Mammary epithelial cell (primary cell): ENCODE results near the gene BZW1.

Experiments used
- CTCF ChIP-seq, 2 donors: IDR thresholded peaks in 1 of 2; conservative IDR thresholded peaks in 1 of 2; 2 replicates each; pipeline ENCODE4 v1.5.1; 2011 to 2012; ENCODE audit warnings: inconsistent platforms in 2 of 2, low read length in 2 of 2, mild to moderate bottlenecking in 2 of 2, control low read depth in 1 of 2, low read depth in 1 of 2; ENCODE audit not compliant: insufficient read depth in 1 of 2; ENCODE audit errors: extremely low read depth in 1 of 2
- EZH2 ChIP-seq: IDR thresholded peaks from 2 replicates; pipeline ENCODE4 v1.6.1; 2012; ENCODE audit warnings: low read length, inconsistent platforms, borderline replicate concordance

GRCh38 chr2:200796561-200796960 lies 15.1 kb upstream of the BZW1 start:
- TF ChIP-seq CTCF (conservative IDR thresholded peaks at IDR 0.05 in 1 of 2, IDR thresholded peaks at IDR 0.05 in 1 of 2; ENCODE audit: extremely low read depth in 1 of 2, insufficient read depth in 1 of 2, low read depth in 1 of 2, low read length in 2 of 2), result no peak
- TF ChIP-seq EZH2, result no peak
